Hematopoietic multipotent progenitor cell treated with erythropoietin and hydrocortisone succinate and interleukin-3 and kit ligand, for 6 days (in vitro differentiated cells): Measurements from ENCODE around the gene FMN2.
"Not testable (repeated sequence)": the region's sequence is repeated elsewhere in the genome, so short reads cannot be mapped to it uniquely, and the experiment has no call there.

Experiments used
- DNase-seq: peaks from one replicate; pipeline ENCODE4 v3.0.0-alpha.2; 2015

FMN2 gene

GRCh38 chr1:240320659-240321058, 229.0 kb downstream of the FMN2 start:
- DNase-seq, result no peak

- DNase-seq, result no peak
Observed at GRCh38 chr1:240322943-240323342, 231.3 kb downstream of the FMN2 start.

- not testable (repeated sequence) for DNase-seq
Observed at GRCh38 chr1:240328382-240328781, 236.7 kb downstream of the FMN2 start.

- DNase-seq, result no peak
Observed at GRCh38 chr1:240329443-240329842, 237.8 kb downstream of the FMN2 start.

GRCh38 chr1:240332672-240333071, 241.0 kb downstream of the FMN2 start:
- DNase-seq, result no peak

GRCh38 chr1:240337781-240338180, 246.1 kb downstream of the FMN2 start:
- DNase-seq, result no peak

GRCh38 chr1:240338837-240339236, 247.2 kb downstream of the FMN2 start:
- DNase-seq, result no peak

GRCh38 chr1:240341365-240342250, 249.9 kb downstream of the FMN2 start:
- DNase-seq, result no peak

GRCh38 chr1:240342251-240342625, 250.6 kb downstream of the FMN2 start:
- no peak for DNase-seq

GRCh38 chr1:240343045-240343444, 251.4 kb downstream of the FMN2 start:
- no peak for DNase-seq

- DNase-seq, result no peak
Observed at GRCh38 chr1:240343966-240344365, 252.3 kb downstream of the FMN2 start.

- no peak for DNase-seq
Observed at GRCh38 chr1:240344918-240345317, 253.2 kb downstream of the FMN2 start.

GRCh38 chr1:240349695-240350094, 258.0 kb downstream of the FMN2 start:
- no peak for DNase-seq

- DNase-seq, result no peak
Observed at GRCh38 chr1:240350910-240351331, 259.2 kb downstream of the FMN2 start.

- DNase-seq, result no peak
Observed at GRCh38 chr1:240351690-240352089, 260.0 kb downstream of the FMN2 start.

- no peak for DNase-seq
Observed at GRCh38 chr1:240352769-240353168, 261.1 kb downstream of the FMN2 start.

- no peak for DNase-seq
Observed at GRCh38 chr1:240356568-240356967, 264.9 kb downstream of the FMN2 start.

- no peak for DNase-seq
Observed at GRCh38 chr1:240362046-240362445, 270.4 kb downstream of the FMN2 start.

- no peak for DNase-seq
Observed at GRCh38 chr1:240362826-240363225, 271.1 kb downstream of the FMN2 start.

- no peak for DNase-seq
Observed at GRCh38 chr1:240363315-240363714, 271.6 kb downstream of the FMN2 start.

GRCh38 chr1:240363914-240364313, 272.2 kb downstream of the FMN2 start:
- DNase-seq, result no peak

- no peak for DNase-seq
Observed at GRCh38 chr1:240366636-240367035, 275.0 kb downstream of the FMN2 start.

GRCh38 chr1:240385551-240385950, 293.9 kb downstream of the FMN2 start:
- DNase-seq, result no peak

- no peak for DNase-seq
Observed at GRCh38 chr1:240385985-240386978, 294.6 kb downstream of the FMN2 start.
